GM12891 (cell line): ENCODE data around the gene RNF5.

Source experiments
- DNase-seq: peaks from one replicate; pipeline ENCODE4 v3.0.0; 2011; ENCODE audit warnings: low spot score; ENCODE audit not compliant: insufficient read length
- FAIRE-seq: peaks from 2 replicates; lab custom pipeline; 2011; peaks lifted over from hg19 to GRCh38; lab: Jason Lieb, UNC
- PAX5 ChIP-seq: IDR thresholded peaks from 2 replicates; pipeline ENCODE4 v1.6.1; 2011; ENCODE audit warnings: low read length, moderate library complexity, mild to moderate bottlenecking; ENCODE audit not compliant: insufficient read depth, severe bottlenecking
- POLR2A ChIP-seq: IDR thresholded peaks from 2 replicates; pipeline ENCODE4 v1.6.1; 2011; ENCODE audit warnings: low read depth, low read length, control low read depth
- POLR2AphosphoS5 ChIP-seq: IDR thresholded peaks from 2 replicates; pipeline ENCODE4 v1.6.1; 2011; ENCODE audit warnings: low read depth, low read length, control low read depth
- POU2F2 ChIP-seq: IDR thresholded peaks from 2 replicates; pipeline ENCODE4 v1.6.1; 2011; ENCODE audit warnings: low read depth, mild to moderate bottlenecking, control low read depth, low read length, moderate library complexity
- SPI1 ChIP-seq: IDR thresholded peaks from 2 replicates; pipeline ENCODE4 v1.6.1; 2011; ENCODE audit warnings: low read depth, low read length, control low read depth
- TAF1 ChIP-seq: IDR thresholded peaks from 2 replicates; pipeline ENCODE4 v1.6.1; 2011; ENCODE audit warnings: low read depth, low read length, control low read depth

The RNF5 gene

GRCh38 chr6:32146287-32146686 is 31.9 kb upstream of the RNF5 start:
- TF ChIP-seq POU2F2 (no peak), POLR2A (no peak), PAX5 (no peak), SPI1 (no peak), POLR2AphosphoS5 (no peak), TAF1 (no peak)
- FAIRE-seq = no peak
- DNase-seq = no peak

- TF ChIP-seq POLR2A = no peak
- no peak for TF ChIP-seq POU2F2
- no peak for TF ChIP-seq TAF1
- no peak for TF ChIP-seq SPI1
- no peak for TF ChIP-seq PAX5
- no peak for FAIRE-seq
- no peak for DNase-seq
These were observed 31.5 kb upstream of the RNF5 start for GRCh38 chr6:32146687-32147086.

- FAIRE-seq (no peak), DNase-seq (no peak)
- no peak for TF ChIP-seq PAX5
- no peak for TF ChIP-seq POLR2A
- TF ChIP-seq SPI1 = no peak
- no peak for TF ChIP-seq POU2F2
- TF ChIP-seq TAF1 = no peak
- TF ChIP-seq POLR2AphosphoS5 = no peak
These were observed 30.6 kb upstream of the RNF5 start for GRCh38 chr6:32147401-32148132.

- FAIRE-seq (no peak), DNase-seq (no peak)
- TF ChIP-seq POU2F2 (no peak), PAX5 (no peak)
These were observed 29.7 kb upstream of the RNF5 start for GRCh38 chr6:32148289-32149091.

GRCh38 chr6:32149092-32149755 is 29.0 kb upstream of the RNF5 start:
- FAIRE-seq (no peak), DNase-seq (no peak)
- no peak for TF ChIP-seq SPI1
- TF ChIP-seq POU2F2 = no peak
- no peak for TF ChIP-seq POLR2AphosphoS5
- no peak for TF ChIP-seq PAX5
- no peak for TF ChIP-seq TAF1
- no peak for TF ChIP-seq POLR2A

GRCh38 chr6:32149932-32150870 is 28.0 kb upstream of the RNF5 start:
- TF ChIP-seq POU2F2 (no peak), PAX5 (no peak), POLR2A (no peak), TAF1 (no peak), POLR2AphosphoS5 (no peak), SPI1 (no peak)
- DNase-seq = no peak
- FAIRE-seq = no peak

- TF ChIP-seq POLR2AphosphoS5 = no peak
- no peak for TF ChIP-seq PAX5
- TF ChIP-seq SPI1 = no peak
- no peak for TF ChIP-seq TAF1
- no peak for TF ChIP-seq POU2F2
- DNase-seq = no peak
- FAIRE-seq = no peak
These were observed 26.9 kb upstream of the RNF5 start for GRCh38 chr6:32151181-32151862.

GRCh38 chr6:32151863-32152768 is 26.1 kb upstream of the RNF5 start, which contains the start of gene PRRT1:
TSS of gene PRRT1 (minus strand) at chr6:32151939. CDS start at chr6:32151827, 112 bp downstream.
- no peak for FAIRE-seq
- DNase-seq = no peak

More at GRCh38 chr6:32151863-32152768, 26.1 kb upstream of the RNF5 start, which contains the start of gene PRRT1:
- no peak for TF ChIP-seq PAX5
- no peak for TF ChIP-seq TAF1
- no peak for TF ChIP-seq POU2F2
- TF ChIP-seq POLR2AphosphoS5 = no peak
- TF ChIP-seq POLR2A = no peak
- 0 out of 2 replicates have a peak, but pooled peaks have one; percentile 24 for TF ChIP-seq SPI1
